Kidney capillary endothelial cell (primary cell): ENCODE results near the gene DPP4.

Experiments used
- DNase-seq: peaks from one replicate; pipeline ENCODE4 v3.0.0-alpha.2; 2018; ENCODE audit warnings: low spot score

Gene DPP4

GRCh38 chr2:162017233-162017632 is 56.8 kb downstream of the DPP4 start:
- DNase-seq = no peak

GRCh38 chr2:162016080-162016479 is 57.9 kb downstream of the DPP4 start:
- DNase-seq = no peak

GRCh38 chr2:162014751-162015150 is 59.3 kb downstream of the DPP4 start:
- no peak for DNase-seq

GRCh38 chr2:162013514-162014475 is 60.2 kb downstream of the DPP4 start:
- no peak for DNase-seq

GRCh38 chr2:162012565-162013058 is 61.4 kb downstream of the DPP4 start:
- no peak for DNase-seq

- no peak for DNase-seq
Measured at GRCh38 chr2:162011706-162012564, 62.1 kb downstream of the DPP4 start.

- no peak for DNase-seq
Measured at GRCh38 chr2:162009543-162009942, 64.5 kb downstream of the DPP4 start.

- DNase-seq = peak; percentile 49
Measured at GRCh38 chr2:162007447-162008040, 66.5 kb downstream of the DPP4 start.

GRCh38 chr2:162006337-162006736 is 67.7 kb downstream of the DPP4 start:
- DNase-seq = no peak

GRCh38 chr2:162004031-162004430 is 70.0 kb downstream of the DPP4 start:
- no peak for DNase-seq

- no peak for DNase-seq
Measured at GRCh38 chr2:162002623-162003235, 71.3 kb downstream of the DPP4 start.

GRCh38 chr2:162000431-162000830 is 73.6 kb downstream of the DPP4 start:
- no peak for DNase-seq

- DNase-seq = no peak
Measured at GRCh38 chr2:161999321-161999720, 74.7 kb downstream of the DPP4 start.

- no peak for DNase-seq
Measured at GRCh38 chr2:161998857-161999256, 75.2 kb downstream of the DPP4 start.

- DNase-seq = no peak
Measured at GRCh38 chr2:161997916-161998471, 76.0 kb downstream of the DPP4 start.

GRCh38 chr2:161995553-161996016 is 78.4 kb downstream of the DPP4 start:
- no peak for DNase-seq

GRCh38 chr2:161994761-161995520 is 79.1 kb downstream of the DPP4 start:
- no peak for DNase-seq

- no peak for DNase-seq
Measured at GRCh38 chr2:161992531-161992930, 81.5 kb downstream of the DPP4 start.

- DNase-seq = no peak
Measured at GRCh38 chr2:161991991-161992390, 82.0 kb downstream of the DPP4 start.

GRCh38 chr2:161990741-161991140 is 83.3 kb downstream of the DPP4 start:
- DNase-seq = no peak

GRCh38 chr2:161990036-161990435 is 84.0 kb downstream of the DPP4 start:
- no peak for DNase-seq
